Measurements from ENCODE around the gene APMAP. TPM values are rescaled to one million over a fixed set of nuclear protein-coding genes. Genes with fewer than 3 reads are reported as not detected.

The APMAP gene
- total and polyA plus RNA-seq, 10 of the 15 experiments (the other 5 are each of a cell fraction or from before 2014, with no cell fraction given), result 12.1 to 60.2 (median 32.7) TPM

DNA sequence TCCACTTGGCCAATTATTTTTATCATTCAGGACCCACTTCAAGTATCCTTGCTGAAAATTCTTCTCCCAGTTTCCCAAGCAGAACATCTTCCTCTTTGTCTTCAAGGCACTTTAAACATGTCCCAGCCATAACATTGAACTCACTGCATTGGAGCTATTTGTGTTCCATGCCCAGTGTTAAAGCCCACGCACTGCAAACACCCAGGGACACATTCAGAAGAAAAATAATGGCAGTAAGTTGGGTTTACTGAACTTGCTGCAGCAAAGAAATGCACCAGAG is 1.6 kb upstream of the APMAP start (continued):
- TF ChIP-seq, protein P1, sequence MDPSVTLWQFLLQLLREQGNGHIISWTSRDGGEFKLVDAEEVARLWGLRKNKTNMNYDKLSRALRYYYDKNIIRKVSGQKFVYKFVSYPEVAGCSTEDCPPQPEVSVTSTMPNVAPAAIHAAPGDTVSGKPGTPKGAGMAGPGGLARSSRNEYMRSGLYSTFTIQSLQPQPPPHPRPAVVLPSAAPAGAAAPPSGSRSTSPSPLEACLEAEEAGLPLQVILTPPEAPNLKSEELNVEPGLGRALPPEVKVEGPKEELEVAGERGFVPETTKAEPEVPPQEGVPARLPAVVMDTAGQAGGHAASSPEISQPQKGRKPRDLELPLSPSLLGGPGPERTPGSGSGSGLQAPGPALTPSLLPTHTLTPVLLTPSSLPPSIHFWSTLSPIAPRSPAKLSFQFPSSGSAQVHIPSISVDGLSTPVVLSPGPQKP (IDR thresholded peaks at IDR 0.05; ENCODE audit: low read depth, low read length), result no peak
- TF ChIP-seq MXI1 (IDR thresholded peaks at IDR 0.05; ENCODE audit: low read depth, low read length) (no peak), NFXL1 (IDR thresholded peaks at IDR 0.05; ENCODE audit: borderline replicate concordance) (no peak), ZZZ3 (IDR thresholded peaks at IDR 0.05; ENCODE audit: control insufficient read depth, insufficient read length, low read depth) (no peak), HDAC6 (IDR thresholded peaks at IDR 0.05; ENCODE audit: unreplicated experiment) (no peak), ZNF217 (IDR thresholded peaks at IDR 0.05) (no peak), ZNF384 (IDR thresholded peaks at IDR 0.05; ENCODE audit: borderline replicate concordance, low read depth, low read length) (no peak), ZSCAN29 (IDR thresholded peaks at IDR 0.05) (no peak), CHD1 (IDR thresholded peaks at IDR 0.05; ENCODE audit: low read depth, low read length) (no peak), RUNX3 (IDR thresholded peaks at IDR 0.05; ENCODE audit: low read length) (no peak)

DNA sequence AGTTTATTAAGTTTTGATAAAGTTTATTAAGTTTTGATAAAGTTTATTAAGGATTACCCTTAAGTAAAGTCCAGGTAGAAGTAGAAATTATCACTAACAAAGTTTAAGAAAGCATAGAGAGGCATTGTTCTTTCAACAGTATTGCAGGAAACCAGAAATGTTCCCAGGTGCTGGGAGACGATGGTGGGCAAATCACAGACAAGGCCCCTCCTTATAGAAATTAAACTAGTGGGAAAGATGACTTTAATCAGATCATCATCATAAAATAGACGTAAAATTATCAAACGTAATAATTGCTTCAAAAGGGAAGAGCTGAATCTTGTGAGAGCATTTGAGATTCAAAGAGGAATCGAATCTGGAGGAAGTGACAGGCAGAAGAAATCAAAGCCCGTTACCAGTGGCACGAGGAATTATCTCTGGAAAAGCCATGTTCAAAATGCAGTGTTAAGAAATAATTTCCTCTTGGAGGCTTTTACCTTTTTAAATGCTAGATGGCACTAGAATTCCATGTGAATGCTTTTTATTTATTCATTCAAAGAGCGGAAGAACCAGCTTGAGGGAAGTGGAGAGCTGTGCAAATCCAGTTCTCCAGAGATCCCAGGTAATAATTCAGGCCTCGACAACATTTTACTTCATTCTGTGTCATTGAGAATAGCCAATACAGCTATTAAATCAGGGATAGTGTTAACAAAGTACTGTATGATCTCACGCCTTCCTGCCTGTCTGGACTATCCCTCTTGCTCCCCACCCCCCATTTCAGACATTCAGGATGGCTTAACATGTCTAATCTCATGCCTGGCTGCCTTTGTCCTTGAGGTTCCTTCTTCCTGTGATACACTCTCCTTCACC is 1.0 kb upstream of the APMAP start:
- ATAC-seq, result no peak
- H2AFZ ChIP-seq (ENCODE audit: control insufficient read depth, low read depth, low read length), result no peak overlapping the region; the same call in 1 of the 2 replicates
- CTCF ChIA-PET, result interaction anchor here (0.6 to 13.8 kb wide), 17 partner anchors 10 to 414 kb away, joined by 3 to 244 read pairs (median 5); partner anchors contain the start of genes ACSS1, GINS1 and PYGB

More for the DNA sequence above, 1.0 kb upstream of the APMAP start:
- RAD21 ChIA-PET (ENCODE audit: unreplicated experiment), result interaction anchor here (0.9 to 4.7 kb wide), 7 partner anchors 43 to 406 kb away, joined by 3 to 87 read pairs (median 6); partner anchors contain the start of gene ACSS1
- no peaks in the 10 kb centered on the region for H3K9me3 ChIP-seq (replicated peaks; ENCODE audit: control insufficient read depth, insufficient read depth, low read length)
- SMC1A ChIA-PET (ENCODE audit: uncharacterized antibody, unreplicated experiment), result interaction anchor here (0.6 to 4.8 kb wide), 13 partner anchors 8 to 405 kb away, joined by 3 to 116 read pairs (median 4); partner anchors contain the start of gene ACSS1
- H3K9ac ChIP-seq (ENCODE audit: control insufficient read depth, insufficient read depth, low read length), result peak overlapping the region; percentile 84
- TF ChIP-seq, protein P2, sequence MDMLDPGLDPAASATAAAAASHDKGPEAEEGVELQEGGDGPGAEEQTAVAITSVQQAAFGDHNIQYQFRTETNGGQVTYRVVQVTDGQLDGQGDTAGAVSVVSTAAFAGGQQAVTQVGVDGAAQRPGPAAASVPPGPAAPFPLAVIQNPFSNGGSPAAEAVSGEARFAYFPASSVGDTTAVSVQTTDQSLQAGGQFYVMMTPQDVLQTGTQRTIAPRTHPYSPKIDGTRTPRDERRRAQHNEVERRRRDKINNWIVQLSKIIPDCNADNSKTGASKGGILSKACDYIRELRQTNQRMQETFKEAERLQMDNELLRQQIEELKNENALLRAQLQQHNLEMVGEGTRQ (IDR thresholded peaks at IDR 0.05; ENCODE audit: borderline replicate concordance, low read depth, low read length), result no peak
- TF ChIP-seq LARP7 (IDR thresholded peaks at IDR 0.05), result no peak
- TF ChIP-seq, protein P3, sequence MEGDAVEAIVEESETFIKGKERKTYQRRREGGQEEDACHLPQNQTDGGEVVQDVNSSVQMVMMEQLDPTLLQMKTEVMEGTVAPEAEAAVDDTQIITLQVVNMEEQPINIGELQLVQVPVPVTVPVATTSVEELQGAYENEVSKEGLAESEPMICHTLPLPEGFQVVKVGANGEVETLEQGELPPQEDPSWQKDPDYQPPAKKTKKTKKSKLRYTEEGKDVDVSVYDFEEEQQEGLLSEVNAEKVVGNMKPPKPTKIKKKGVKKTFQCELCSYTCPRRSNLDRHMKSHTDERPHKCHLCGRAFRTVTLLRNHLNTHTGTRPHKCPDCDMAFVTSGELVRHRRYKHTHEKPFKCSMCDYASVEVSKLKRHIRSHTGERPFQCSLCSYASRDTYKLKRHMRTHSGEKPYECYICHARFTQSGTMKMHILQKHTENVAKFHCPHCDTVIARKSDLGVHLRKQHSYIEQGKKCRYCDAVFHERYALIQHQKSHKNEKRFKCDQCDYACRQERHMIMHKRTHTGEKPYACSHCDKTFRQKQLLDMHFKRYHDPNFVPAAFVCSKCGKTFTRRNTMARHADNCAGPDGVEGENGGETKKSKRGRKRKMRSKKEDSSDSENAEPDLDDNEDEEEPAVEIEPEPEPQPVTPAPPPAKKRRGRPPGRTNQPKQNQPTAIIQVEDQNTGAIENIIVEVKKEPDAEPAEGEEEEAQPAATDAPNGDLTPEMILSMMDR (IDR thresholded peaks at IDR 0.05 in 2 of 3, conservative IDR thresholded peaks at IDR 0.05 in 1 of 3; ENCODE audit: control insufficient read depth in 2 of 3, extremely low read depth in 1 of 3, insufficient read depth in 1 of 3, low read depth in 3 of 3, low read length in 3 of 3), result peak in 2 of 3 experiments; percentile 15 to 40; a peak in 2 of 6 replicates
- TF ChIP-seq, protein P4, sequence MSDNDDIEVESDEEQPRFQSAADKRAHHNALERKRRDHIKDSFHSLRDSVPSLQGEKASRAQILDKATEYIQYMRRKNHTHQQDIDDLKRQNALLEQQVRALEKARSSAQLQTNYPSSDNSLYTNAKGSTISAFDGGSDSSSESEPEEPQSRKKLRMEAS (IDR thresholded peaks at IDR 0.05; ENCODE audit: low read depth, low read length), result no peak
- peak; percentile 38; the same call in 1 of the 2 replicates for TF ChIP-seq RAD21 (IDR thresholded peaks at IDR 0.05; ENCODE audit: insufficient read depth, low read depth, low read length)
- TF ChIP-seq BRCA1 (IDR thresholded peaks at IDR 0.05; ENCODE audit: low read depth, low read length), result no peak
- BruUV-seq (replicated peaks), result no TSS peak
- DNase-seq (ENCODE audit: low read depth, low spot score) (no peak), FAIRE-seq (no peak)
- peaks cover 29% of the 10 kb centered on the region for H3K79me2 ChIP-seq (ENCODE audit: control insufficient read depth, insufficient read depth, low read length)
- H3K36me3 ChIP-seq (ENCODE audit: control insufficient read depth in 2 of 2, insufficient read depth in 2 of 2, low read length in 1 of 2), result no peaks in the 10 kb centered on the region
- H3K4me3 ChIP-seq, result peak overlapping the region; percentile 87
- H3K27me3 ChIP-seq (replicated peaks in 1 of 2; ENCODE audit: control insufficient read depth in 2 of 2, insufficient read depth in 2 of 2, low read length in 1 of 2), result no peaks in the 10 kb centered on the region
- peak overlapping the region; percentile 77 for H3K27ac ChIP-seq (ENCODE audit: control insufficient read depth, insufficient read depth)
- H4K20me1 ChIP-seq (ENCODE audit: control insufficient read depth, insufficient read depth), result no peaks in the 10 kb centered on the region
- POLR2A ChIA-PET, result interaction anchor here (0.6 to 1.2 kb wide), 6 partner anchors 59 to 201 kb away, joined by 3 to 6 read pairs (median 4); partner anchors contain the start of gene ACSS1
- peak overlapping the region; percentile 90 for H3K4me2 ChIP-seq (ENCODE audit: control insufficient read depth, insufficient read depth)
- intact Hi-C loops (cut with micrococcal nuclease; ENCODE audit: unreplicated experiment), result no loop called here
- 47% methylated on average over 9 of the region's 9 CpGs for WGBS (ENCODE audit: insufficient coverage, insufficient replicate concordance, low lambda C conversion rate, missing lambda C conversion rate)
- in situ Hi-C loops (cut with MboI), result loop anchor here (5.0 kb wide), 2 partner anchors 69 to 184 kb away; no protein-coding TSS in a partner anchor
- H3K4me1 ChIP-seq (ENCODE audit: control insufficient read depth, insufficient read depth, low read length), result peaks cover 7% of the 10 kb centered on the region; the same call in 1 of the 2 replicates
